ENCODE results near the gene CTDNEP1.

GRCh38 chr17:7240375-7240774 lies 11.2 kb downstream of the CTDNEP1 start:
- TF ChIP-seq CTCF (IDR thresholded peaks at IDR 0.05), result no peak
- TF ChIP-seq POLR2A (IDR thresholded peaks at IDR 0.05), result no peak
